ENCODE measurements around the gene NKAIN1. TPM values are rescaled to one million over a fixed set of nuclear protein-coding genes. Genes with fewer than 3 reads are reported as not detected.

NKAIN1 gene
- polyA plus RNA-seq, 1 donor (not counting 4 experiments of a cell fraction or from before 2014, with no cell fraction given): not detected

DNA sequence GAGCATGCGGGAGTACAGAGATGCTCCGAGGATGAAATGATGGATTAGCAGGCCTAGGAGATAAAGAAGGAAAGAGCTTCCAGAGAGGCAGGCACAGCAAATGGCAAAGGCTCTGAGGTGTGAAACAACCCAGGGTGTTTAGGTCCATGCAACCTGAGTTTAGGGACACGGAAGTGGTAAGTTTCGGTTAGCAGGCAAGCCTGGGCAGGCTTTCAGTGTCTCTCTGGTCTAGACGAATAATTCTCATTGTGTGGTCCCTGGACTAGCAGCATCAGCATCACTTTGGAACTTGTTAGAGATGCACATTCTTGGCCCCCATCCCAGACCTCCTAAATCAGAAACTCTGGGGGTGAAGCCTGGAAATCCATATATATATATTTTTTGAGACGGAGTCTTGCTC, 18.6 kb downstream of the NKAIN1 start:
- peak; percentile 17 for FAIRE-seq
- H3K9me3 ChIP-seq (ENCODE audit: control insufficient read depth, low read depth, low read length): no peaks in the 10 kb centered on the region
- no peaks in the 10 kb centered on the region for H3K9me1 ChIP-seq (ENCODE audit: control insufficient read depth, extremely low read depth, insufficient read depth, low read length)
- H3K36me3 ChIP-seq (ENCODE audit: control insufficient read depth in 2 of 2, extremely low read depth in 1 of 2, insufficient read depth in 2 of 2, low read length in 2 of 2): no peaks in the 10 kb centered on the region
- H3K79me2 ChIP-seq (ENCODE audit: control insufficient read depth, insufficient read depth, low read length): no peaks in the 10 kb centered on the region
- H2AFZ ChIP-seq (ENCODE audit: control insufficient read depth, low read length): no peak overlapping the region
- H3K4me2 ChIP-seq (ENCODE audit: control insufficient read depth, extremely low read depth, insufficient read depth, low read depth, low read length): no peak overlapping the region
- no peaks in the 10 kb centered on the region for H3K4me1 ChIP-seq (ENCODE audit: control insufficient read depth, extremely low read depth, insufficient read depth, low read length)
- TF ChIP-seq EZH2 (IDR thresholded peaks at IDR 0.05; ENCODE audit: low read length): no peak
- TF ChIP-seq, protein P1, sequence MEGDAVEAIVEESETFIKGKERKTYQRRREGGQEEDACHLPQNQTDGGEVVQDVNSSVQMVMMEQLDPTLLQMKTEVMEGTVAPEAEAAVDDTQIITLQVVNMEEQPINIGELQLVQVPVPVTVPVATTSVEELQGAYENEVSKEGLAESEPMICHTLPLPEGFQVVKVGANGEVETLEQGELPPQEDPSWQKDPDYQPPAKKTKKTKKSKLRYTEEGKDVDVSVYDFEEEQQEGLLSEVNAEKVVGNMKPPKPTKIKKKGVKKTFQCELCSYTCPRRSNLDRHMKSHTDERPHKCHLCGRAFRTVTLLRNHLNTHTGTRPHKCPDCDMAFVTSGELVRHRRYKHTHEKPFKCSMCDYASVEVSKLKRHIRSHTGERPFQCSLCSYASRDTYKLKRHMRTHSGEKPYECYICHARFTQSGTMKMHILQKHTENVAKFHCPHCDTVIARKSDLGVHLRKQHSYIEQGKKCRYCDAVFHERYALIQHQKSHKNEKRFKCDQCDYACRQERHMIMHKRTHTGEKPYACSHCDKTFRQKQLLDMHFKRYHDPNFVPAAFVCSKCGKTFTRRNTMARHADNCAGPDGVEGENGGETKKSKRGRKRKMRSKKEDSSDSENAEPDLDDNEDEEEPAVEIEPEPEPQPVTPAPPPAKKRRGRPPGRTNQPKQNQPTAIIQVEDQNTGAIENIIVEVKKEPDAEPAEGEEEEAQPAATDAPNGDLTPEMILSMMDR (optimal IDR thresholded peaks at IDR 0.05 in 1 of 3, IDR thresholded peaks at IDR 0.05 in 1 of 3, conservative IDR thresholded peaks at IDR 0.05 in 1 of 3; ENCODE audit: extremely low read depth in 1 of 3, insufficient read depth in 2 of 3, low read length in 3 of 3): no peak
- H3K27ac ChIP-seq (ENCODE audit: control insufficient read depth, insufficient read depth, low read length): no peak overlapping the region
- no peak overlapping the region for H3K4me3 ChIP-seq (ENCODE audit: control insufficient read depth in 2 of 3, extremely low read depth in 1 of 3, insufficient read depth in 2 of 3, low read depth in 1 of 3, low read length in 3 of 3)
- H3K27me3 ChIP-seq (ENCODE audit: control insufficient read depth, extremely low read depth, insufficient read depth, low read length): peaks cover 13% of the 10 kb centered on the region
- H4K20me1 ChIP-seq (ENCODE audit: control insufficient read depth, extremely low read depth, insufficient read depth, low read length): no peaks in the 10 kb centered on the region
- DNase-seq (ENCODE audit: low read depth, low spot score): no peak
- dilution Hi-C loops (cut with MboI; ENCODE audit: extremely low pct_ligation_motif_present, low sequenced_read_pairs): no loop called here
- no peak overlapping the region for H3K9ac ChIP-seq (ENCODE audit: control insufficient read depth, extremely low read depth, insufficient read depth, low read length)

DNA sequence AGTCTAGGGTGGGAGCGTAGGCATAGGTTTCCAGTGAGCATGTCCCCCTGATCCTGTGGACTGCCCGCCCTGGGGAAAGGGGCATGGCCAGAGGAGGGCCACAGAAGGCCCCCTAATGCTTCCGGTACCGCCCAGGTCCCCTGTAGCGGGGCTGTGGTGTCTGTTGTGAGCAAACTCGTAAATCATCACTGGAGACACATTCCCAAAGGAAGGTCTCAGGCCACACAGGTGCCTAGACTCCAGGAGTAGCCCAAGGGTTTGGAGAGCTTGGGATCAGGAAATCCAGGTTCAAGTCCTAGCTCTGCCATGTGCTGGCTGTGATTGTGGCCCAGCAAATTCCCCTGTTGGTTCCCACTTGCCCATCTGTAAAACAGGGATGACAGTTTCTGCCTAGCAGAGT, 20.2 kb downstream of the NKAIN1 start:
- TF ChIP-seq EZH2 (IDR thresholded peaks at IDR 0.05; ENCODE audit: low read length): no peak
- TF ChIP-seq, protein P1 (optimal IDR thresholded peaks at IDR 0.05 in 1 of 3, IDR thresholded peaks at IDR 0.05 in 1 of 3, conservative IDR thresholded peaks at IDR 0.05 in 1 of 3; ENCODE audit: extremely low read depth in 1 of 3, insufficient read depth in 2 of 3, low read length in 3 of 3): no peak

More for the DNA sequence above, 20.2 kb downstream of the NKAIN1 start:
- H3K9ac ChIP-seq (ENCODE audit: control insufficient read depth, extremely low read depth, insufficient read depth, low read length): no peak overlapping the region
- FAIRE-seq (no peak), DNase-seq (ENCODE audit: low read depth, low spot score) (no peak)
- H3K79me2 ChIP-seq (ENCODE audit: control insufficient read depth, insufficient read depth, low read length): no peaks in the 10 kb centered on the region
- no peak overlapping the region for H2AFZ ChIP-seq (ENCODE audit: control insufficient read depth, low read length)
- H3K36me3 ChIP-seq (ENCODE audit: control insufficient read depth in 2 of 2, extremely low read depth in 1 of 2, insufficient read depth in 2 of 2, low read length in 2 of 2): no peaks in the 10 kb centered on the region
- dilution Hi-C loops (cut with MboI; ENCODE audit: extremely low pct_ligation_motif_present, low sequenced_read_pairs): no loop called here
- no peaks in the 10 kb centered on the region for H3K4me1 ChIP-seq (ENCODE audit: control insufficient read depth, extremely low read depth, insufficient read depth, low read length)
- H3K4me2 ChIP-seq (ENCODE audit: control insufficient read depth, extremely low read depth, insufficient read depth, low read depth, low read length): no peak overlapping the region
- no peak overlapping the region for H3K27ac ChIP-seq (ENCODE audit: control insufficient read depth, insufficient read depth, low read length)
- H3K9me3 ChIP-seq (ENCODE audit: control insufficient read depth, low read depth, low read length): no peaks in the 10 kb centered on the region
- H3K27me3 ChIP-seq (ENCODE audit: control insufficient read depth, extremely low read depth, insufficient read depth, low read length): peaks cover 10% of the 10 kb centered on the region
- H3K4me3 ChIP-seq (ENCODE audit: control insufficient read depth in 2 of 3, extremely low read depth in 1 of 3, insufficient read depth in 2 of 3, low read depth in 1 of 3, low read length in 3 of 3): no peak overlapping the region
- H4K20me1 ChIP-seq (ENCODE audit: control insufficient read depth, extremely low read depth, insufficient read depth, low read length): no peaks in the 10 kb centered on the region
- no peaks in the 10 kb centered on the region for H3K9me1 ChIP-seq (ENCODE audit: control insufficient read depth, extremely low read depth, insufficient read depth, low read length)
